ENCODE measurements around the gene MITF. TPM values are rescaled to one million over a fixed set of nuclear protein-coding genes. Genes with fewer than 3 reads are reported as not detected.

The MITF gene
- total RNA-seq, 1 experiment from 2014 or later: 1.9 TPM

- no peak for TF ChIP-seq POLR2AphosphoS5 (IDR thresholded peaks at IDR 0.05; ENCODE audit: low read depth, low read length)
- no peak for TF ChIP-seq ZNF274 (IDR thresholded peaks at IDR 0.05; ENCODE audit: low read depth, low read length)
- TF ChIP-seq EGR1 (IDR thresholded peaks at IDR 0.05; ENCODE audit: low read depth): no peak
- no peak for TF ChIP-seq CEBPB (IDR thresholded peaks at IDR 0.05; ENCODE audit: low read depth)
- no peak for TF ChIP-seq ZFX (IDR thresholded peaks at IDR 0.05)
Measured at GRCh38 chr3:69881051-69881450, 141.8 kb downstream of the MITF start (continued).

DNA sequence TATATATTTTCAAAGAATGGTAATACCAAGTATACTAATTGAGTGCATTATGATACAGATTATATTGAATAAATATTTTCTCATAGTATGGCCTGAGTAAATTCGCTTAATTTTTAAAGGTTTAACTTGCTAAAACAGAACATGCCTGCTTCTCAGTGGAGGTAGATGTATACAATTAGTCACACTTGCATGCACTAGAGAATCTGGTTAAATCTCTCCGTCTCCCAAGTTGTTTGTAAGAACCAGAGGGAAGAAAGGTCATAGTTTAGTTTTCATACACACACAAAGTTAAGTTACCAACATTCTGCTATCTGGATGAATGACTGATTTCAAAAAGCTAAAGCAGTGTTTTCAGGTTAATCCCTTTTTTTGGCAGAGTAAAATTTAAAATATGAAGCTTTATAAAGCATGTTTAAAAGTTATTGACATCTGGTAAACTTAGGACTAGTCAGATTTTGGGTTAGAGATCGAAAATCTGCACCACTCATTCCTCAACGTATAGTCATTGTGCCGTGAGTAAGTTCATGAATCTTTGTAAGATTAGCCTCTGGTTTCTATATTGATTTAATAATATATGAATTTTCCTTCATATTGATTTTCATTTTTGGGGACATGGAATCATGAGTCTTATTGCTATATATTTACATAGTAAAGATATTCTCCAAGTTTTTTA is 142.6 kb downstream of the MITF start:
- H3K27ac ChIP-seq (ENCODE audit: low read depth, low read length): no peak overlapping the region
- ChIA-PET POLR2A (no interaction called here), CTCF (no interaction called here), RAD21 (ENCODE audit: low non-redundant PET in 1 of 2, low total read pairs in 2 of 2, uncharacterized antibody in 2 of 2, unreplicated experiment in 2 of 2) (no interaction called here)
- no peak overlapping the region for H3K9ac ChIP-seq (ENCODE audit: low read length)
- H3K27me3 ChIP-seq (ENCODE audit: insufficient read depth, low read length): no peaks in the 10 kb centered on the region
- DNase-seq (ENCODE audit: low read depth, low spot score): no peak
- no peaks in the 10 kb centered on the region for H3K36me3 ChIP-seq (ENCODE audit: control insufficient read depth in 1 of 2, insufficient read depth in 2 of 2, low read length in 2 of 2)
- no peaks in the 10 kb centered on the region for H3K79me2 ChIP-seq (ENCODE audit: insufficient read depth, low read length)
- H4K20me1 ChIP-seq (ENCODE audit: insufficient read depth): no peaks in the 10 kb centered on the region
- no peak for TF ChIP-seq SIN3A (IDR thresholded peaks at IDR 0.05; ENCODE audit: low read depth)
- TF ChIP-seq, protein P1, sequence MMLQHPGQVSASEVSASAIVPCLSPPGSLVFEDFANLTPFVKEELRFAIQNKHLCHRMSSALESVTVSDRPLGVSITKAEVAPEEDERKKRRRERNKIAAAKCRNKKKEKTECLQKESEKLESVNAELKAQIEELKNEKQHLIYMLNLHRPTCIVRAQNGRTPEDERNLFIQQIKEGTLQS (IDR thresholded peaks at IDR 0.05): no peak
- TF ChIP-seq TCF7L2 (IDR thresholded peaks at IDR 0.05; ENCODE audit: borderline replicate concordance, extremely low read depth, insufficient read depth, insufficient read length): no peak
- TF ChIP-seq EZH2phosphoT487 (IDR thresholded peaks at IDR 0.05; ENCODE audit: borderline replicate concordance): no peak
- TF ChIP-seq ELF1 (IDR thresholded peaks at IDR 0.05; ENCODE audit: borderline replicate concordance, low read depth): no peak
- no peak for TF ChIP-seq CTCF (IDR thresholded peaks at IDR 0.05 in 2 of 3, conservative IDR thresholded peaks at IDR 0.05 in 1 of 3; ENCODE audit: borderline replicate concordance in 1 of 3, insufficient read depth in 1 of 3, low read depth in 2 of 3, low read length in 2 of 3)
- TF ChIP-seq, protein P2, sequence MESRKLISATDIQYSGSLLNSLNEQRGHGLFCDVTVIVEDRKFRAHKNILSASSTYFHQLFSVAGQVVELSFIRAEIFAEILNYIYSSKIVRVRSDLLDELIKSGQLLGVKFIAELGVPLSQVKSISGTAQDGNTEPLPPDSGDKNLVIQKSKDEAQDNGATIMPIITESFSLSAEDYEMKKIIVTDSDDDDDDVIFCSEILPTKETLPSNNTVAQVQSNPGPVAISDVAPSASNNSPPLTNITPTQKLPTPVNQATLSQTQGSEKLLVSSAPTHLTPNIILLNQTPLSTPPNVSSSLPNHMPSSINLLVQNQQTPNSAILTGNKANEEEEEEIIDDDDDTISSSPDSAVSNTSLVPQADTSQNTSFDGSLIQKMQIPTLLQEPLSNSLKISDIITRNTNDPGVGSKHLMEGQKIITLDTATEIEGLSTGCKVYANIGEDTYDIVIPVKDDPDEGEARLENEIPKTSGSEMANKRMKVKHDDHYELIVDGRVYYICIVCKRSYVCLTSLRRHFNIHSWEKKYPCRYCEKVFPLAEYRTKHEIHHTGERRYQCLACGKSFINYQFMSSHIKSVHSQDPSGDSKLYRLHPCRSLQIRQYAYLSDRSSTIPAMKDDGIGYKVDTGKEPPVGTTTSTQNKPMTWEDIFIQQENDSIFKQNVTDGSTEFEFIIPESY (IDR thresholded peaks at IDR 0.05; ENCODE audit: extremely low read depth, insufficient replicate concordance, low read length): no peak
- TF ChIP-seq SRF (IDR thresholded peaks at IDR 0.05; ENCODE audit: low read depth): no peak
- TF ChIP-seq ZFX (IDR thresholded peaks at IDR 0.05): no peak
- no peak for TF ChIP-seq POLR2AphosphoS5 (IDR thresholded peaks at IDR 0.05; ENCODE audit: low read depth, low read length)
- ATAC-seq: no peak
- intact Hi-C loops (cut with micrococcal nuclease): no loop called here
- no peaks in the 10 kb centered on the region for H3K4me1 ChIP-seq (ENCODE audit: control insufficient read depth in 1 of 2, insufficient read depth in 2 of 2, low read length in 2 of 2)
- no peaks in the 10 kb centered on the region for H3K9me3 ChIP-seq (ENCODE audit: control insufficient read depth in 1 of 2, insufficient read depth in 1 of 2, low read depth in 1 of 2, low read length in 2 of 2)
- no peak overlapping the region for H3K4me3 ChIP-seq (replicated peaks in 1 of 2; ENCODE audit: low read depth in 1 of 2, low read length in 2 of 2)
- BruUV-seq (replicated peaks): no TSS peak
- H3K4me2 ChIP-seq (ENCODE audit: low read length): no peak overlapping the region
- no peaks in the 10 kb centered on the region for H3K9me2 ChIP-seq (ENCODE audit: insufficient read depth)
- H2AFZ ChIP-seq (ENCODE audit: low read depth, low read length, poor library complexity, severe bottlenecking): no peak overlapping the region

Measured in HCT116 (cell line).